Hepatocyte (in vitro differentiated cells): ENCODE data around the gene TTC7B.

Experiments used
- CTCF ChIP-seq: fragments of 200-600 bp; sonication (generic); IDR thresholded peaks from 2 replicates; pipeline ENCODE4 v1.5.1; 2016; ENCODE audit warnings: antibody characterized with exemption, mild to moderate bottlenecking; ENCODE audit not compliant: poor library complexity
- EZH2 ChIP-seq: fragments of 200-600 bp; sonication (generic); IDR thresholded peaks from 2 replicates; pipeline ENCODE4 v1.6.1; 2016; ENCODE audit warnings: antibody characterized with exemption, mild to moderate bottlenecking, borderline replicate concordance
- EZH2phosphoT487 ChIP-seq: fragments of 200-600 bp; sonication (generic); IDR thresholded peaks from one replicate; pipeline ENCODE4 v1.6.1; 2018; ENCODE audit warnings: antibody characterized with exemption, mild to moderate bottlenecking, low read depth, moderate library complexity; ENCODE audit not compliant: unreplicated experiment, severe bottlenecking

DNA sequence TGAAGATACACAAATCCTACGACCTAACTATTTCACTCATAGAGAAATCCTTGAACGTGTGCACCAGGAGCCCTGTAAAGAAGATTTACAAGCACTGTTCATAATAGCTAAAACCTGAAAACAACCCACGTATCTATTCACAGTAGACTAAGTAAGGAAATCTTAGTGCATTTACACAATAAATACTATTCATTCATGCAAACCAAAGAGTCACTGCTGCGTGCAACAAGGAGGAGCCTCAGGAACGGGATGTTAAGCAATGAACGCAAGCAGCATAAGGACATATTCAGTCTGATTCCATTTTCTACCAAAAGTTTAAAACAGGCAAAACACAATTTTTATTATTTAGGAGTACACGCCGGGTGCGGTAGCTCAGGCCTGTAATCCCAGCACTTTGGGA, 176.6 kb downstream of the TTC7B start:
- TF ChIP-seq EZH2 (no peak), CTCF (no peak), EZH2phosphoT487 (no peak)
